Urinary bladder (tissue), 4 donors: Measurements from ENCODE around the gene SPRED3. TPM values are rescaled to one million over a fixed set of nuclear protein-coding genes. Genes with fewer than 3 reads are reported as not detected.
"Not testable (repeated sequence)": the region's sequence is repeated elsewhere in the genome, so short reads cannot be mapped to it uniquely, and the experiment has no call there.

ENCODE experiments used
- DNase-seq: peaks from one replicate; pipeline ENCODE4 v3.0.0-alpha.2; 2015; ENCODE audit errors: extremely low spot score
- H3K27ac ChIP-seq: one replicate; pipeline ENCODE4 v1.5.1; 2013; ENCODE audit warnings: low read depth, mild to moderate bottlenecking, moderate library complexity
- H3K36me3 ChIP-seq: one replicate; pipeline ENCODE4 v1.6.1; 2013; ENCODE audit warnings: mild to moderate bottlenecking, moderate library complexity; ENCODE audit not compliant: insufficient read depth
- H3K4me1 ChIP-seq: one replicate; pipeline ENCODE4 v1.6.1; 2013; ENCODE audit warnings: mild to moderate bottlenecking, moderate library complexity; ENCODE audit not compliant: insufficient read depth
- H3K4me3 ChIP-seq: one replicate; pipeline ENCODE4 v1.5.1; 2013; ENCODE audit warnings: low read depth, low read length
- WGBS: extraction: QIAGEN DNeasy Blood & Tissue Kit; methylation state at CpG from one replicate; pipeline ENCODE4 v1.1.7; 2013; 5-methylcytosine and 5-hydroxymethylcytosine counted together
- polyA plus RNA-seq: library from polyadenylated mRNA; stranded (reverse); fragments of 200-250 nt; gene quantifications from one replicate; pipeline ENCODE4 v1.2.3, GENCODE V29; 2013
- total RNA-seq: library from RNA; depleted of rRNA; stranded (reverse); fragments of >200 nt; gene quantifications from one replicate; pipeline ENCODE4 v1.2.3, GENCODE V29; 2014
- donor health status: healthy with polysubstance abuse.
- donor health status: healthy.

SPRED3 gene
- total and polyA plus RNA-seq, 2 donors: 0.05 to 0.72 TPM

GRCh38 chr19:38425222-38425809, 36.8 kb downstream of the SPRED3 start:
- Histone ChIP-seq H3K4me1 (no peaks in the 10 kb centered on the region), H3K4me3 (no peak overlapping the region), H3K36me3 (no peaks in the 10 kb centered on the region), H3K27ac (no peak overlapping the region)
- DNase-seq: no peak
- WGBS: 66% methylated on average over 7 of the region's 7 CpGs

- Histone ChIP-seq H3K36me3 (no peaks in the 10 kb centered on the region), H3K4me3 (no peak within 1 kb of the TSS), H3K4me1 (no peaks in the 10 kb centered on the region), H3K27ac (no peak within 1 kb of the TSS)
- 16% methylated on average over 20 of the region's 20 CpGs for WGBS
- no peak for DNase-seq
Observed at GRCh38 chr19:38425810-38426466, 37.4 kb downstream of the SPRED3 start, which contains the start of gene RASGRP4. RASGRP4 (minus strand) TSS chr19:38426219; CDS start chr19:38426091, 128 bp downstream.

DNA sequence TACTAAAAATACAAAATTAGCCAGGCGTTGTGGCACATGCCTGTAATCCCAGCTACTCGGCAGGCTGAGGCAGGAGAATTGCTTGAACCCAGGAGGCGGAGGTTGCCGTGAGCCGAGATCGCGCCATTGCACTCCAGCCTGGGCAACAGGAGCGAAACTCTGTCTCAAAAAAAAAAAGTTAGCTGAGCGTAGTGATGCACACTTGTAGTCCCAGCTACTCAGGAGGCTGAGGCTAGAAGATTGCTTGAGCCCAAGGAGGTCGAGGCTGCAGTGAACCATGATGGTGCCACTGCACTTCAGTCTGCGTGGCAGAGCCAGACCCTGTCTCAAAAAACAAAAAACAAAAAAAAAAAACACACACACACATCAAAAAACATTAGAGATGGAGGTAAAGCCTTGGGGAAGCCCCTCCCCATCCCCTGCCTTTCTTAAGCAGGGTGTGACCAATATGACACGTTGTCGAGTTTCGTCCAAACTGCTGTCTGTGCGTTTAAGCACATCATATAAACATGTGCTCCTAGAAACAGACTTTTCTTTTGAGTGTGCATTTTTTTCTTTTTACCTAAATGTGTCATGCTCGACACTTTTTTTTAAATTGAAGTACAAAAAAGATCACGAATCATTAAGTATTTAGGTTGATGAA, 38.7 kb downstream of the SPRED3 start:
- not testable (repeated sequence) for DNase-seq, H3K4me3 ChIP-seq, H3K36me3 ChIP-seq, H3K27ac ChIP-seq, H3K4me1 ChIP-seq
- WGBS: 67% methylated on average over 16 of the region's 17 CpGs

- Histone ChIP-seq H3K4me3 (no peak overlapping the region), H3K36me3 (no peaks in the 10 kb centered on the region), H3K4me1 (no peaks in the 10 kb centered on the region), H3K27ac (no peak overlapping the region)
- 58% methylated on average over 14 of the region's 14 CpGs for WGBS
- DNase-seq: no peak
Observed at GRCh38 chr19:38429055-38429810, 40.7 kb downstream of the SPRED3 start.

GRCh38 chr19:38429811-38430156, 41.3 kb downstream of the SPRED3 start:
- Histone ChIP-seq H3K4me1 (no peaks in the 10 kb centered on the region), H3K36me3 (no peaks in the 10 kb centered on the region), H3K27ac (no peak overlapping the region), H3K4me3 (no peak overlapping the region)
- no peak for DNase-seq
- 83% methylated on average over 2 of the region's 2 CpGs for WGBS

DNA sequence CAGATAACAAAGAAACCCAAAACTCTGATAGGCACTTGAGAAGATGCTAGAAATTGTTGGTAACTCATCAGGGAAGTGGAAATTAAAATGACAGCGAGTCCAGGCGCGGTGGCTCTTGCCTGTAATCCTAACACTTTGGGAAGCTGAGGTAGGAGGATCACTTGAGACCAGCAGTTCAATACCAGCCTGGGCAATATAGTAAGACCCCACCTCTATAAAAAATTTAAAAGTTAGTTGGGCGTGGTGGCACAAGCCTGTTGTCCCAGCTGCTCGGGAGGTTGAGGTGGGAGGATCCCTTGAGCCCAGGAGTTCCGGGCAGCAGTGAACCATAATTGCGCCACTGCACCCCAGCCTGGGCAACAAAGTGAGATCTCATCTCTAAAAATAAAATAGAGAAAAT, 42.4 kb downstream of the SPRED3 start:
- no peak for DNase-seq
- 83% methylated on average over 7 of the region's 7 CpGs for WGBS
- H3K27ac ChIP-seq: no peak overlapping the region
- no peaks in the 10 kb centered on the region for H3K36me3 ChIP-seq
- H3K4me1 ChIP-seq: no peaks in the 10 kb centered on the region
- H3K4me3 ChIP-seq: no peak overlapping the region

DNA sequence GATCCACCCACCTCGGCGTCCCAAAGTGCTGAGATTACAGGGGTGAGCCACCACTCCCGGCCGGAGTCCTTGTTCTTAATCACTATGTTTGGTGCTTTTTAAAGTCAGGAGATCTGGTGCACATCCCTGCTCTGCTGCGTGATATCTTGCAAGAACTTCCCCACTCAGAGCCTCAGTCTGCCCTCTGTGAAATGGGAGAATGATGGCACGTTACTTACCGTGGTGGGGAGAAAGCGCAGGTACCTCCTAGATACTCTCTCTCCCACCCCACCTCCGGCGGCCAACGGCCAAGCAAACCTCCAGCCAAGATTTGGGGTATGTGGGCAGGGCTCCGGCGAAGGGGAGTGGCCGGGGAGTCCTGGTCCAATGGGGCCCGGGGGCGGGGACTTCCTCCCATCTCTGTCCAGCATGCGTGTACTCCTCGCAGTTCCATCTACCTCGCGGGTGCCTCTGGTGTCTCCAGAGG, 44.8 kb downstream of the SPRED3 start, which contains the start of gene RYR1:
TSS of gene RYR1 (plus strand) at position 424 of the 466 bp plus-strand sequence. CDS start 139 bp downstream, outside the sequence.
- Histone ChIP-seq H3K27ac (no peak within 1 kb of the TSS), H3K36me3 (no peaks in the 10 kb centered on the region), H3K4me1 (no peaks in the 10 kb centered on the region), H3K4me3 (no peak within 1 kb of the TSS)
- DNase-seq: no peak
- 14% methylated on average over 20 of the region's 20 CpGs for WGBS

GRCh38 chr19:38434549-38435051, 46.1 kb downstream of the SPRED3 start:
- H3K4me3 ChIP-seq: no peak overlapping the region
- H3K27ac ChIP-seq: no peak overlapping the region
- H3K4me1 ChIP-seq: no peaks in the 10 kb centered on the region
- 13% methylated on average over 13 of the region's 13 CpGs for WGBS
- H3K36me3 ChIP-seq: no peaks in the 10 kb centered on the region
- no peak for DNase-seq

DNA sequence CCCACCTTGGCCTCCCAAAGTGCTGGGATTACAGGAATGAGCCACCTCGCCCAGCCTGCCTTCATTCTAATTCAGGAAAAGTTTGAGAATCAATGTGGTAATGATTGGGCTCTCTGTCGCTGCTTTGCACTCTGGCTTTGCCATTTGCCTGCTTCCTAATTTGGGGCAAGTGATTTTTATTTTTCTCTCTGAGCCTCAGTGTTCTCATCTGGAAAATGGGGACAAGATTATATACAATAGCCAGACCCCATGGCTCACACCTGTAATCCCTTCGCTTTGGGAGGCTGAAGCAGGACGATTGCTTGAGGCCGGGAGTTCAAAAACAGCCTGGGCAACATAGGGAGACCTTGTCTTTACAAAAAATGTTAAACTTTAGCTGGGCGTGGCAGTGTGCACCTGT, 48.8 kb downstream of the SPRED3 start:
- 90% methylated on average over 6 of the region's 6 CpGs for WGBS
- Histone ChIP-seq H3K27ac (no peak overlapping the region), H3K36me3 (no peaks in the 10 kb centered on the region), H3K4me1 (no peaks in the 10 kb centered on the region), H3K4me3 (no peak overlapping the region)
- no peak for DNase-seq

DNA sequence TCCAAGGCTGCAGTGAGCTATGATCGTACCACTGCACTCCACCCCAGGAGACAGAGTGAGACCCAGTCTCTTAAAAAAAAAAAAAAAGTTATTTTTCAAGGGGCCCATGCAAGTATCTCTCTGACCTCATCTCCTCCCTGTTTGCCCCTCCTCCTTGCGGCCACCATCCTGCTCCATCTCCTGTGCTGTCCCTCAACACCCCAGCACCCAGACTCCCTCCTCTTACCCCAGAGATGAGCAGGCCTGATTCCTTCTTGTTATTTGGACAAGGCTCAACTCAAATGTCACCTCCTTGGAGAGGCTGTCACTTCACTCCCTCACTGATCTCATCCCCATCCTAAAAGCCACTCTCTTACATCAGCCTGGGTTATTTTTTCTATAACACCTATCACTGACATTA, 49.4 kb downstream of the SPRED3 start:
- H3K27ac ChIP-seq: no peak overlapping the region
- 75% methylated on average over 2 of the region's 2 CpGs for WGBS
- no peak overlapping the region for H3K4me3 ChIP-seq
- no peak for DNase-seq
- H3K4me1 ChIP-seq: no peaks in the 10 kb centered on the region
- no peaks in the 10 kb centered on the region for H3K36me3 ChIP-seq

- no peak for DNase-seq
- H3K4me3 ChIP-seq: no peak overlapping the region
- H3K27ac ChIP-seq: no peak overlapping the region
- WGBS: 65% methylated on average over 14 of the region's 14 CpGs
- H3K36me3 ChIP-seq: no peaks in the 10 kb centered on the region
- no peaks in the 10 kb centered on the region for H3K4me1 ChIP-seq
Observed at GRCh38 chr19:38440592-38440991, 52.1 kb downstream of the SPRED3 start.

GRCh38 chr19:38441657-38442348, 53.3 kb downstream of the SPRED3 start:
- Histone ChIP-seq H3K4me1 (no peaks in the 10 kb centered on the region), H3K36me3 (no peaks in the 10 kb centered on the region), H3K4me3 (no peak overlapping the region), H3K27ac (no peak overlapping the region)
- DNase-seq: no peak
- 42% methylated on average over 7 of the region's 7 CpGs for WGBS

GRCh38 chr19:38442736-38443135, 54.2 kb downstream of the SPRED3 start:
- Histone ChIP-seq H3K4me3 (no peak overlapping the region), H3K4me1 (no peaks in the 10 kb centered on the region), H3K27ac (no peak overlapping the region), H3K36me3 (no peaks in the 10 kb centered on the region)
- WGBS: 87% methylated on average over 9 of the region's 9 CpGs
- DNase-seq: no peak
